Keratinocyte (primary cell): ENCODE data around the gene CREB1. TPM values are rescaled to one million over a fixed set of nuclear protein-coding genes. Genes with fewer than 3 reads are reported as not detected.
"Not testable (repeated sequence)": the region's sequence is repeated elsewhere in the genome, so short reads cannot be mapped to it uniquely, and the experiment has no call there.

Experiments used
- DNase-seq: peaks from one replicate; pipeline ENCODE4 v3.0.0-alpha.2; 2011; ENCODE audit warnings: low read depth, missing footprints, low spot score
- FAIRE-seq: peaks from 2 replicates; lab custom pipeline; 2011; peaks lifted over from hg19 to GRCh38; lab: Jason Lieb, UNC
- H2AFZ ChIP-seq: 2 replicates; pipeline ENCODE4 v1.6.0; 2012; ENCODE audit warnings: low read length, control low read depth, inconsistent platforms; ENCODE audit not compliant: control insufficient read depth
- H3K27ac ChIP-seq: 2 replicates; pipeline ENCODE4 v1.5.1; 2011; ENCODE audit warnings: low read length; ENCODE audit not compliant: control insufficient read depth, insufficient read depth
- H3K27me3 ChIP-seq: 3 replicates; pipeline ENCODE4 v1.6.0; 2011; ENCODE audit warnings: low read length; ENCODE audit not compliant: control insufficient read depth, insufficient read depth; ENCODE audit errors: extremely low read depth
- H3K36me3 ChIP-seq, 2 experiments: 2 replicates in 1 of 2; 3 replicates in 1 of 2; pipeline ENCODE4 v1.5.1; 2011; ENCODE audit warnings: low read length in 2 of 2, mild to moderate bottlenecking in 1 of 2; ENCODE audit not compliant: control insufficient read depth in 2 of 2, insufficient read depth in 2 of 2; ENCODE audit errors: extremely low read depth in 1 of 2
- H3K4me1 ChIP-seq: 3 replicates; pipeline ENCODE4 v1.5.1; 2011; ENCODE audit warnings: low read length; ENCODE audit not compliant: control insufficient read depth, insufficient read depth; ENCODE audit errors: extremely low read depth
- H3K4me2 ChIP-seq: 3 replicates; pipeline ENCODE4 v1.6.0; 2011; ENCODE audit warnings: low read depth, low read length; ENCODE audit not compliant: control insufficient read depth, insufficient read depth; ENCODE audit errors: extremely low read depth
- H3K4me3 ChIP-seq, 3 experiments: fragments of 200-600 bp in 1 of 3; sonication (generic) in 1 of 3; 2 replicates in 2 of 3; 3 replicates in 1 of 3; pipeline ENCODE4 v1.5.1; 2011 to 2016; ENCODE audit warnings: low read length in 3 of 3, mild to moderate bottlenecking in 3 of 3, control low read depth in 2 of 3, inconsistent platforms in 1 of 3, low read depth in 1 of 3, mixed read lengths in 1 of 3, mixed run types in 1 of 3, moderate library complexity in 1 of 3; ENCODE audit not compliant: control insufficient read depth in 2 of 3, insufficient read depth in 2 of 3; ENCODE audit errors: extremely low read depth in 1 of 3
- H3K79me2 ChIP-seq: 2 replicates; pipeline ENCODE4 v1.6.0; 2012; ENCODE audit warnings: low read length; ENCODE audit not compliant: control insufficient read depth, insufficient read depth
- H3K9ac ChIP-seq: 3 replicates; pipeline ENCODE4 v1.6.0; 2011; ENCODE audit warnings: low read length; ENCODE audit not compliant: control insufficient read depth, insufficient read depth; ENCODE audit errors: extremely low read depth
- H3K9me1 ChIP-seq: 3 replicates; pipeline ENCODE4 v1.6.0; 2011; ENCODE audit warnings: low read length; ENCODE audit not compliant: control insufficient read depth, insufficient read depth; ENCODE audit errors: extremely low read depth
- H3K9me3 ChIP-seq: 2 replicates; pipeline ENCODE4 v1.5.1; 2012; ENCODE audit warnings: low read depth, low read length; ENCODE audit not compliant: control insufficient read depth
- H4K20me1 ChIP-seq: 3 replicates; pipeline ENCODE4 v1.6.0; 2011; ENCODE audit warnings: low read length; ENCODE audit not compliant: control insufficient read depth, insufficient read depth; ENCODE audit errors: extremely low read depth
- CTCF ChIP-seq, 3 experiments: IDR thresholded peaks in 1 of 3; conservative IDR thresholded peaks in 1 of 3; optimal IDR thresholded peaks in 1 of 3; 2 replicates in 2 of 3; 3 replicates in 1 of 3; pipeline versions ENCODE3 to v1.5.1; 2011; ENCODE audit warnings: low read length in 3 of 3, mild to moderate bottlenecking in 3 of 3, moderate library complexity in 2 of 3, control low read depth in 1 of 3, inconsistent platforms in 1 of 3; ENCODE audit not compliant: insufficient read depth in 2 of 3; ENCODE audit errors: extremely low read depth in 1 of 3
- EZH2 ChIP-seq: IDR thresholded peaks from one replicate; pipeline ENCODE4 v1.6.1; 2012; ENCODE audit warnings: inconsistent platforms, mild to moderate bottlenecking, low read length, moderate library complexity
- dilution Hi-C: fragments of 300-500 bp; cut with MboI; formaldehyde crosslinking; loops from one replicate; pipeline ENCODE4 v1.7.0; 2020; ENCODE audit warnings: low sequenced_read_pairs; ENCODE audit not compliant: extremely low pct_ligation_motif_present
- polyA plus RNA-seq, 5 experiments: library from polyadenylated mRNA; depleted of rRNA in 3 of 5; stranded (reverse) in 3 of 5; stranded (forward) in 1 of 5; unstranded in 1 of 5; fragments of >200 nt; gene quantifications; 1 replicate in 1 of 5; 2 replicates in 3 of 5; 3 replicates in 1 of 5; pipeline versions ENCODE4 v1.2.1 to v1.2.3, GENCODE V29; 2011 to 2012; ENCODE audit warnings: missing spikeins in 2 of 5, low read depth in 1 of 5, low replicate concordance in 1 of 5

The CREB1 gene
- polyA plus RNA-seq, 1 donor (not counting 4 experiments of a cell fraction or from before 2014, with no cell fraction given): 38.9 TPM

DNA sequence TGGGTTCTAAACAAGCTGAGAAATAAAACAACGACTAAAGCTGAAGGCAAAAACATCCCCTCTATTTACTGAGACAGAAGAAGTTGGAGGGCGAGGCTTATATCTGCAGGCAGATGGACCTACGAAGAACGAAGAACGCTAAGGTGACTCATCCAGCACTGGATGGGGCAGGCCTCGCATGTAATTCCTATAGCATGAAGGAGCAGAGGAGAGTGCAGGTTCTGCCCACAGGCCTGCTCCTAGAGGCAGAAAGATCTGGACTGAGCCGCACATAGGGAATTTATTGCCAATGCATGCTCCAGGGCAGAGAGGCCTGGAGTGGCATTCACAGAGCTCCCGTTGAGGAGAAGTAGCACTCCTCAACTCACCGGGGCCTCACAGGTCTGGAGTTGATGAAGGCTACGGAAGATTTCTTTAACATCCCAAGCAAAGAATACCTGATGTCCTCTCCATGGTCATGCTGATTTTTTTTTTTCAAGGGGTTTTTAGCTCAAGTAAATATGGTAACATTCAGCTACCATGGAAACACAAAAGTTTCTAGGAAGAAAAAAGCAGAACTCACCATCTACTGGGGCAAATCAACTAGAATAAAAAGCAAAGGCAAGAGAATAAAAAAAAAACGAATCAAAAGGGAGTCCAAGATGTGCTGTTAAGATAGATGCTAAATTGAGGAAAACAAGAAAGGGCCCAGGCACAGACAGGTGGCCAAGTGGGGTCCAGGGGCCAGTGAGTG is 105.9 kb downstream of the CREB1 start:
- dilution Hi-C loops: no loop called here
- H3K4me3 ChIP-seq: no peak overlapping the region
- no peaks in the 10 kb centered on the region for H3K36me3 ChIP-seq
- no peaks in the 10 kb centered on the region for H4K20me1 ChIP-seq
- peak overlapping the region; percentile 27 for H3K4me2 ChIP-seq
- no peak for TF ChIP-seq EZH2
- peak in 1 of 3 experiments; percentile 3 for TF ChIP-seq CTCF (optimal IDR thresholded peaks at IDR 0.05 in 1 of 3, IDR thresholded peaks at IDR 0.05 in 1 of 3, conservative IDR thresholded peaks at IDR 0.05 in 1 of 3; ENCODE audit: extremely low read depth in 1 of 3, insufficient read depth in 2 of 3, low read length in 3 of 3)
- DNase-seq: peak; percentile 76
- FAIRE-seq: peak; percentile 84
- H3K9ac ChIP-seq: no peak overlapping the region
- H3K4me1 ChIP-seq: peaks cover 27% of the 10 kb centered on the region
- H2AFZ ChIP-seq: no peak overlapping the region
- H3K27ac ChIP-seq: no peak overlapping the region
- H3K9me1 ChIP-seq: no peaks in the 10 kb centered on the region
- no peaks in the 10 kb centered on the region for H3K79me2 ChIP-seq
- H3K27me3 ChIP-seq: no peaks in the 10 kb centered on the region
- H3K9me3 ChIP-seq: no peaks in the 10 kb centered on the region

GRCh38 chr2:207639288-207639687 is 109.5 kb downstream of the CREB1 start:
- H3K36me3 ChIP-seq, FAIRE-seq, H3K9me3 ChIP-seq, H3K27ac ChIP-seq, H2AFZ ChIP-seq, H3K9ac ChIP-seq, DNase-seq, dilution Hi-C loops, H3K4me3 ChIP-seq, H3K4me2 ChIP-seq, H4K20me1 ChIP-seq, H3K9me1 ChIP-seq, H3K79me2 ChIP-seq, H3K27me3 ChIP-seq: not testable (repeated sequence)
- peaks cover 12% of the 10 kb centered on the region for H3K4me1 ChIP-seq

DNA sequence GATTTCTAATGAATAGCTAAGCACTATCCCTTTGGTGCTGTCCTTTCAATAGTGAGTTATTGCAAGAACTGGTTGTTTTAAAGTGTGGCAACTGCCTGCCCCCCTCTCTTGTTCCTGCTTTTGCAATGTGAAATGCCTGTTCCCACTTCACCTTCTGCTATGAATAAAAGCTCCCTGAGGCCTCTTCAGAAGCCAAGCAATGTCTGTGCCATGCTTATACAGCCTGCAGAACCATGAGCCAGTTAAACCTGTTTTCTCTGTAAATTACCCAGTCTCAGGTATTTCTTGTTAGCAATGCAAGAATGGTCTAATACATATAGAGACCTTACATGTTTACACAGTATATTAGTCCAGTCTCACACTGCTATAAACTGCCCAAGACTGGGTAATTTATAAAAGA is 110.4 kb downstream of the CREB1 start:
- Histone ChIP-seq H2AFZ (no peak overlapping the region), H3K36me3 (no peaks in the 10 kb centered on the region), H3K9ac (no peak overlapping the region), H3K4me2 (no peak overlapping the region), H3K27ac (no peak overlapping the region), H3K9me3 (no peaks in the 10 kb centered on the region), H3K9me1 (no peaks in the 10 kb centered on the region), H3K4me3 (no peak overlapping the region), H3K27me3 (no peaks in the 10 kb centered on the region), H4K20me1 (no peaks in the 10 kb centered on the region), H3K79me2 (no peaks in the 10 kb centered on the region), H3K4me1 (peaks cover 9% of the 10 kb centered on the region)
- dilution Hi-C loops: no loop called here
- TF ChIP-seq EZH2 (no peak), CTCF (optimal IDR thresholded peaks at IDR 0.05 in 1 of 3, IDR thresholded peaks at IDR 0.05 in 1 of 3, conservative IDR thresholded peaks at IDR 0.05 in 1 of 3; ENCODE audit: extremely low read depth in 1 of 3, insufficient read depth in 2 of 3, low read length in 3 of 3) (no peak)
- DNase-seq (no peak), FAIRE-seq (no peak)
